Omental fat pad (tissue), 4 donors: ENCODE measurements around the gene LINGO3. TPM values are rescaled to one million over a fixed set of nuclear protein-coding genes. Genes with fewer than 3 reads are reported as not detected.

Experiments used
- ATAC-seq: fragments of 150-250 bp; one replicate; pipeline ENCODE4 v1.9.1; 2016; ENCODE audit warnings: mild to moderate bottlenecking, moderate library complexity; ENCODE audit not compliant: low FRiP score
- DNase-seq: peaks from one replicate; pipeline ENCODE4 v3.0.0-alpha.2; 2019; ENCODE audit warnings: low spot score
- CTCF ChIP-seq, 3 donors: fragments of 450-650 bp; IDR thresholded peaks; one replicate each; pipeline ENCODE4 v1.5.1; 2016 to 2017; ENCODE audit warnings: antibody characterized with exemption in 3 of 3, mild to moderate bottlenecking in 3 of 3, moderate library complexity in 2 of 3
- total RNA-seq, 4 donors: library from RNA; depleted of rRNA; stranded (reverse); fragments of >200 nt; gene quantifications; one replicate each; pipeline ENCODE4 v1.1.0, GENCODE V29; 2016

The LINGO3 gene
- total RNA-seq, 4 donors from 2014 or later: 0.19 TPM; not detected in 3

GRCh38 chr19:2330255-2330631, 22.3 kb upstream of the LINGO3 start:
- ATAC-seq (no peak), DNase-seq (no peak)
- no peak for TF ChIP-seq CTCF (IDR thresholded peaks at IDR 0.05)

- ATAC-seq (no peak), DNase-seq (no peak)
- TF ChIP-seq CTCF (IDR thresholded peaks at IDR 0.05): no peak
Measured at GRCh38 chr19:2329501-2329916, 21.6 kb upstream of the LINGO3 start.

- no peak for TF ChIP-seq CTCF (IDR thresholded peaks at IDR 0.05)
- ATAC-seq: no peak
Measured at GRCh38 chr19:2329149-2329478, 21.2 kb upstream of the LINGO3 start.

GRCh38 chr19:2328401-2329148, 20.6 kb upstream of the LINGO3 start, which contains the start of the genes LSM7 and SPPL2B:
Gene LSM7 (minus strand): TSS chr19:2328586. CDS start chr19:2328566, 20 bp downstream.
Gene SPPL2B (plus strand): TSS chr19:2328684. CDS start chr19:2328710, 26 bp downstream.
- ATAC-seq (peak; percentile 82), DNase-seq (peak; percentile 76)
- no peak for TF ChIP-seq CTCF (IDR thresholded peaks at IDR 0.05)

More at GRCh38 chr19:2329149-2329478, 21.2 kb upstream of the LINGO3 start:
- DNase-seq: no peak

- no peak for DNase-seq
- TF ChIP-seq CTCF (IDR thresholded peaks at IDR 0.05): no peak
- no peak for ATAC-seq
Measured at GRCh38 chr19:2327773-2328400, 19.9 kb upstream of the LINGO3 start.

DNA sequence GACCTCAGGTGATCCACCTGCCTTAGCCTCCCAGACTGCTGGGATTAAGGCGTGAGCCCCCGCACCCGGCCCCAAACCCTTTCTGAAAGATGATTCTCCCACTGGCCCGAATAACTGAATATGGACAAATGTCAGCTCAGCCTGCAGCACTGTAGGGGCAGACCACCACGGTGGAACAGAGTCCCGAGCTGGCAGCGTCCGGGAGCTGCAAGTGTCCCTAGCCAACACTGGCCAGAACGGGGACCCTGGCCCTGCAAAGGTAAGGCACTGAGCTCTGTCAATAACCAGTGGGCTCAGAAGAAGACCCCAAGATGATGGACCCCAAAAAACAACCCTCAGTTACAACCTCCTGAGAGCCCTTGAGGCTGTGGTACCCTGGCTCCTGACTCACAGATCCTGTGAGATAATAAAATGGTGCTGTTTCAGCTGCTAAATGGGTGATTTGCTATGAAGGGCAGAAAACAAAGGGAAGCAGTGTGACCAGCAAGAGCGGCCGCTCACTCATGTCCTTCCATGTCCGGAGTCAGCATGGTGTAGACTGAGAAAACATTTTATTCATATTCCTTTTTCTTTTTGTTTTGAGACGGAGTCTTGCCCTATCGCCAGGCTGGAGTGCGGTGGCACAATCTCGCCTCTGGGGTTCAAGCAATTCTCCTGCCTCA, 18.9 kb upstream of the LINGO3 start:
- ATAC-seq: no peak

More for the DNA sequence above, 18.9 kb upstream of the LINGO3 start:
- no peak for DNase-seq
- no peak for TF ChIP-seq CTCF (IDR thresholded peaks at IDR 0.05)
